Chondrocyte (in vitro differentiated cells): ENCODE data around the gene ARAP2. TPM values are rescaled to one million over a fixed set of nuclear protein-coding genes. Genes with fewer than 3 reads are reported as not detected.

Source experiments
- DNase-seq: peaks from one replicate; pipeline ENCODE4 v3.0.0; 2021; ENCODE audit warnings: mixed read lengths, low spot score
- H3K27ac Mint-ChIP-seq: one replicate; pipeline ENCODE4 v1.8.0; 2021; ENCODE audit warnings: mild to moderate bottlenecking, moderate library complexity, mixed read lengths; ENCODE audit not compliant: unreplicated experiment
- H3K27me3 Mint-ChIP-seq: 2 replicates; pipeline ENCODE4 v1.8.0; 2021; ENCODE audit warnings: low read depth, mixed read lengths
- H3K36me3 Mint-ChIP-seq: 2 replicates; pipeline ENCODE4 v1.8.0; 2021; ENCODE audit warnings: low read depth, mixed read lengths
- H3K4me1 Mint-ChIP-seq: 2 replicates; pipeline ENCODE4 v1.8.0; 2021; ENCODE audit warnings: low read depth, mild to moderate bottlenecking, mixed read lengths
- H3K4me3 Mint-ChIP-seq: one replicate; pipeline ENCODE4 v1.8.0; 2021; ENCODE audit warnings: mild to moderate bottlenecking, moderate library complexity, mixed read lengths; ENCODE audit not compliant: unreplicated experiment
- H3K9me3 Mint-ChIP-seq: 2 replicates; pipeline ENCODE4 v1.8.0; 2021; ENCODE audit warnings: low read depth, mixed read lengths
- CTCF ChIP-seq: fragments of 200-600 bp; sonication (generic); IDR thresholded peaks from 2 replicates; pipeline ENCODE4 v1.5.0; 2021; ENCODE audit warnings: antibody characterized with exemption, mild to moderate bottlenecking, moderate library complexity
- total RNA-seq: library from RNA; stranded (reverse); gene quantifications from 3 replicates; pipeline ENCODE4 v1.2.1, GENCODE V29; 2021

The ARAP2 gene
- total RNA-seq, 1 donor from 2014 or later, result 1.6 TPM

DNA sequence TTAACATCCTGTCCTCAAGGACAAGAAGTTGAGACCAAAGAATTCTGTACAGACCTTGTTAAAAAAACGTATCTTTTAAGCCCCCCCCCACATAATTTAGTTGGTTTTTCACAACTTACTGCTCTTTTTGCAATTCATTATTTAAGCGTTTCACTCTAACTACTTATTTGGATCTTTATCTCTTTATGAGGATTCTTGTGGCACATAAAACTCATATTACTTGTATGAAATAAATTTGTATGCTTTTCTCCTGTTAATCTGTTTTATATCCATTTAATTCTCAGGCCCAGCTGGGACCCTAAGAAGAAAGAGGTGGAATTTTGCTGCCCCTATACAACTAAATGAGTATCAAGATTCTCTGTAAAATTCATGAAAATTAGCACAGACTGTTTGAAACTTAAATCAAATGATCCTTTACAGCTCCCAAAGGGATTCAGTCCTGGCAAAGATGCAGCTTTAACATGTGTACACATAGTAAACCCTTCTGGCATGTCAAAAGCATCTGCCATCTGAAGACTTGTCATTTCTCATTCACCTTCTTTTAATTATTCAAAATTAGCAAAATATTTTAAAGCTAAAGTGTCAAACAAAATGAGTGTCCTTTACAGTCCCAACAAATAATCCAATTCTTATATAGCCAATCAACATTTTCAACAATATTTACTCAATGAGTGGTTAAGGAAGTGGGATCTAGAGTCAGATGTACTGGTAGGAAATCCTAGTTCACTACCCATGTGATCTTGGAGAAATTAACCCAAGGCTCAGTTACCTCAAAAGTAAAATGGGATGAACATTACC is 17.7 kb downstream of the ARAP2 start:
- no peak overlapping the region for H3K4me3 Mint-ChIP-seq
- no peak overlapping the region for H3K27ac Mint-ChIP-seq
- TF ChIP-seq CTCF, result no peak
- H3K9me3 Mint-ChIP-seq, result no peaks in the 10 kb centered on the region
- DNase-seq, result no peak
- H3K27me3 Mint-ChIP-seq, result no peaks in the 10 kb centered on the region
- no peaks in the 10 kb centered on the region for H3K36me3 Mint-ChIP-seq
- H3K4me1 Mint-ChIP-seq, result peaks cover 7% of the 10 kb centered on the region

- DNase-seq, result no peak
- Mint-ChIP-seq H3K36me3 (no peaks in the 10 kb centered on the region), H3K27ac (no peak overlapping the region), H3K9me3 (no peaks in the 10 kb centered on the region), H3K4me3 (no peak overlapping the region), H3K27me3 (no peaks in the 10 kb centered on the region), H3K4me1 (peaks cover 7% of the 10 kb centered on the region)
- TF ChIP-seq CTCF, result no peak
Observed at GRCh38 chr4:36224972-36225903, 19.1 kb downstream of the ARAP2 start.

- DNase-seq, result no peak
- Mint-ChIP-seq H3K4me1 (peaks cover 7% of the 10 kb centered on the region), H3K27ac (no peak overlapping the region), H3K9me3 (no peaks in the 10 kb centered on the region), H3K27me3 (no peaks in the 10 kb centered on the region), H3K36me3 (no peaks in the 10 kb centered on the region), H3K4me3 (no peak overlapping the region)
- TF ChIP-seq CTCF, result no peak
Observed at GRCh38 chr4:36222702-36223101, 21.6 kb downstream of the ARAP2 start.

- H3K4me3 Mint-ChIP-seq, result no peak overlapping the region
- H3K36me3 Mint-ChIP-seq, result no peaks in the 10 kb centered on the region
- H3K4me1 Mint-ChIP-seq, result peaks cover 7% of the 10 kb centered on the region
- DNase-seq, result no peak
- no peaks in the 10 kb centered on the region for H3K27me3 Mint-ChIP-seq
- no peak overlapping the region for H3K27ac Mint-ChIP-seq
- no peaks in the 10 kb centered on the region for H3K9me3 Mint-ChIP-seq
- TF ChIP-seq CTCF, result no peak
Observed at GRCh38 chr4:36220776-36221175, 23.5 kb downstream of the ARAP2 start.

DNA sequence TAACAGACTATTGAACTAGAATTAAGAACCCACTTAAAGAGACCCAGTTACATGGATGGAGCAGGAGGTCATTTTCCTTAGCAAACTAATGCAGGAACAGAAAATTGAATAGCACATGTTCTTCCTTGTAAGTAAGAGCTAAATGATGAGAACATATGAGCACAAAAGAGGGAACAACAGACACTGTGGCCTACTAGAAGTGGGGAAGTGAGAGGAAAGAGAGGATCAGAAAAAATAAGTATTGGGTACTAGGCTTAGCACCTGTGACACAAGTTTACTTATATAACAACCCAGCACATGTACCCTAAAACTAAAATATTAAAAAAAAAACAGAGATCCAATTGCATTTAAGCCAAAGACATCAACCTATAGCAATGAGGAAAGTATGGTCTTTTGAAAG is 26.2 kb downstream of the ARAP2 start:
- no peak for DNase-seq
- Mint-ChIP-seq H3K4me1 (no peaks in the 10 kb centered on the region), H3K9me3 (peaks cover 3% of the 10 kb centered on the region), H3K4me3 (no peak overlapping the region), H3K27me3 (no peaks in the 10 kb centered on the region), H3K27ac (no peak overlapping the region), H3K36me3 (no peaks in the 10 kb centered on the region)
- no peak for TF ChIP-seq CTCF
